Measurements from ENCODE around the gene REEP1. TPM values are rescaled to one million over a fixed set of nuclear protein-coding genes. Genes with fewer than 3 reads are reported as not detected.

REEP1 gene
- total RNA-seq, 1 experiment from 2014 or later: 5.3 TPM

- no peaks in the 10 kb centered on the region for H3K36me3 Mint-ChIP-seq (ENCODE audit: insufficient read depth, unreplicated experiment)
- no peak for DNase-seq
- no peaks in the 10 kb centered on the region for H3K9me3 Mint-ChIP-seq (ENCODE audit: low read depth, unreplicated experiment)
- no peak overlapping the region for H3K27ac Mint-ChIP-seq (ENCODE audit: unreplicated experiment)
- BruUV-seq (replicated peaks): no TSS peak
- CTCF ChIA-PET: no interaction called here
- H3K4me3 Mint-ChIP-seq (ENCODE audit: low read depth, unreplicated experiment): no peak overlapping the region
- H3K27me3 Mint-ChIP-seq (ENCODE audit: unreplicated experiment): no peaks in the 10 kb centered on the region
- intact Hi-C loops (cut with micrococcal nuclease; ENCODE audit: unreplicated experiment): no loop called here
- TF ChIP-seq CTCF (IDR thresholded peaks at IDR 0.05; ENCODE audit: unreplicated experiment): no peak
- H3K4me1 Mint-ChIP-seq (ENCODE audit: low read depth, unreplicated experiment): no peaks in the 10 kb centered on the region
Observed at GRCh38 chr2:86319700-86320580, 17.5 kb downstream of the REEP1 start.

GRCh38 chr2:86315084-86315483, 22.3 kb downstream of the REEP1 start:
- Mint-ChIP-seq H3K4me1 (ENCODE audit: low read depth, unreplicated experiment) (no peaks in the 10 kb centered on the region), H3K27ac (ENCODE audit: unreplicated experiment) (no peak overlapping the region), H3K36me3 (ENCODE audit: insufficient read depth, unreplicated experiment) (no peaks in the 10 kb centered on the region), H3K9me3 (ENCODE audit: low read depth, unreplicated experiment) (no peaks in the 10 kb centered on the region), H3K27me3 (ENCODE audit: unreplicated experiment) (peaks cover 28% of the 10 kb centered on the region), H3K4me3 (ENCODE audit: low read depth, unreplicated experiment) (no peak overlapping the region)
- CTCF ChIA-PET: no interaction called here
- no peak for DNase-seq
- TF ChIP-seq CTCF (IDR thresholded peaks at IDR 0.05; ENCODE audit: unreplicated experiment): no peak
- intact Hi-C loops (cut with micrococcal nuclease; ENCODE audit: unreplicated experiment): no loop called here
- BruUV-seq (replicated peaks): no TSS peak

DNA sequence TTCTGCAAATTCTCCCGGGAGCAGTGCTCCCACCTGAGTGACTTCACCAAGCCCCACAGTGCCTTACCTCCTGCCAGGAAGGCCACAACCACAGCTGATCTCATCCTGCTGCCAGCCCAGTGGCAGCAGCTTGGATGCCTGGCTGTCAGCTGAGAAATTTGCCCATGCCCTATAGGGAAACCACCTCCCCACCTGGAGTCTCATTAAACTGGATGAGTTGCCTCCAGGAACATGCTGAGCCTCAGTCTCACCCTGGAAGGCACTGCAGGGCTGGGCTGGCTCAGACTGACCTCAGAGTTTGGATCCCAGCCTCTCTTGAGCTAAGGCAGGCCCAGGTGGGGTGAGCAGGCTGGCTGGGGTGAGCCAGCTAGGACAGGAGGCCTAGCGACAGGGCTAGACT, 23.3 kb downstream of the REEP1 start:
- Mint-ChIP-seq H3K9me3 (ENCODE audit: low read depth, unreplicated experiment) (no peaks in the 10 kb centered on the region), H3K36me3 (ENCODE audit: insufficient read depth, unreplicated experiment) (no peaks in the 10 kb centered on the region), H3K4me3 (ENCODE audit: low read depth, unreplicated experiment) (no peak overlapping the region), H3K27me3 (ENCODE audit: unreplicated experiment) (peaks cover 29% of the 10 kb centered on the region), H3K4me1 (ENCODE audit: low read depth, unreplicated experiment) (no peaks in the 10 kb centered on the region), H3K27ac (ENCODE audit: unreplicated experiment) (no peak overlapping the region)
- intact Hi-C loops (cut with micrococcal nuclease; ENCODE audit: unreplicated experiment): no loop called here
- no TSS peak for BruUV-seq (replicated peaks)
- CTCF ChIA-PET: no interaction called here
- DNase-seq: no peak
- no peak for TF ChIP-seq CTCF (IDR thresholded peaks at IDR 0.05; ENCODE audit: unreplicated experiment)

- Mint-ChIP-seq H3K27me3 (ENCODE audit: unreplicated experiment) (peaks cover 29% of the 10 kb centered on the region), H3K4me3 (ENCODE audit: low read depth, unreplicated experiment) (no peak overlapping the region), H3K9me3 (ENCODE audit: low read depth, unreplicated experiment) (no peaks in the 10 kb centered on the region), H3K36me3 (ENCODE audit: insufficient read depth, unreplicated experiment) (no peaks in the 10 kb centered on the region), H3K27ac (ENCODE audit: unreplicated experiment) (no peak overlapping the region), H3K4me1 (ENCODE audit: low read depth, unreplicated experiment) (no peaks in the 10 kb centered on the region)
- BruUV-seq (replicated peaks): no TSS peak
- intact Hi-C loops (cut with micrococcal nuclease; ENCODE audit: unreplicated experiment): no loop called here
- CTCF ChIA-PET: no interaction called here
- no peak for DNase-seq
- TF ChIP-seq CTCF (IDR thresholded peaks at IDR 0.05; ENCODE audit: unreplicated experiment): no peak
Observed at GRCh38 chr2:86313341-86313740, 24.1 kb downstream of the REEP1 start.
